ENCODE data around the gene ARHGAP11A.

DNA sequence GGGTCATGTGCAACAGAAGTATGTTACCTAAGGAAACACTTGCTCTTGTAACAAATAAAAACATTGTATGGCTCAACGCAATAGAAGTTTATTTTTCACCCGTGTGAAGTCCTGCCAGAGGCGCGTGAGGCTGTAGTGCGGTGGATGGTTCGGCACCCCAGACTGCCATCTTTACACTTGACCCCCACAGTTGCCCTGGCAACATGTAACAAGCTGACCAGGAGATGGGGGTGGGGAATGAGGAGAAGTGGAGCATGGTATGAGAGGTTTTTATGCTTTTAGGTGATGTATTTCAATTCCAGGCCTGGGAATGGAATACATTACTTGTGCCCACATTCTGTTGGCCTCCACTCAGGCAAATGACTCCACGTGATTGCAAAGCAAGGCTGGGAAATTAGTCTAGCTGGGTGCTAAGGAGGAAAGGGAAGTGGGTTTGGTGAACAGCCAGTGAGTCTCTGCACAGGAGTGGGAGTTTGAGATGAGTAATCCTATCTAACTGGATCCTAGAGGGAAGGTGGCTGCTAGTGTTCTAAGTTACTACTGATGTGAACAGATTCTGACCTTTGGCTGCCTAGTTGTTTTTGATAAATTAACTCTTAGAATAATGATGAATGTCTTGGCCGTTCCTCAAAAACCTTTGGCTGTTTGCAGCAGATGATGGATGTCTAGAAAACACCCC, 68.7 kb downstream of the ARHGAP11A start:
- TF ChIP-seq CTCF (IDR thresholded peaks at IDR 0.05) (no peak), POLR2A (IDR thresholded peaks at IDR 0.05) (no peak)

Data from body of pancreas (tissue), 4 donors.